ENCODE results near the gene MUC5B. TPM values are rescaled to one million over a fixed set of nuclear protein-coding genes. Genes with fewer than 3 reads are reported as not detected.

MUC5B gene
- total and polyA plus RNA-seq, 2 donors (not counting 1 experiment from before 2014, with no cell fraction given), result not detected

- ChIA-PET POLR2A (no interaction called here), CTCF (no interaction called here)
- Histone ChIP-seq H3K4me3 (ENCODE audit: control extremely low read depth in 1 of 5, extremely low read depth in 1 of 5, insufficient read depth in 1 of 5, low read depth in 2 of 5, low read length in 4 of 5) (no peak overlapping the region), H3K27ac (ENCODE audit: low read length in 2 of 2) (no peak overlapping the region), H3K4me1 (ENCODE audit: control insufficient read depth in 2 of 2, insufficient read depth in 2 of 2, low read length in 2 of 2) (no peaks in the 10 kb centered on the region), H3K4me2 (replicated peaks; ENCODE audit: low read depth, low read length, poor library complexity, severe bottlenecking) (no peak overlapping the region), H4K20me1 (ENCODE audit: control insufficient read depth, insufficient read depth, low read length, poor library complexity, severe bottlenecking) (peaks cover 88% of the 10 kb centered on the region), H3K27me3 (replicated peaks in 1 of 4; ENCODE audit: control extremely low read depth in 1 of 4, control insufficient read depth in 3 of 4, insufficient read depth in 4 of 4, low read length in 3 of 4) (no peaks in the 10 kb centered on the region), H3K9me3 (ENCODE audit: control extremely low read depth in 1 of 3, control insufficient read depth in 2 of 3, insufficient read depth in 1 of 3, low read length in 2 of 3) (peaks cover 0 to 4% (median 0%) of the 10 kb centered on the region in 3 donors), H3K79me2 (ENCODE audit: control insufficient read depth, insufficient read depth, low read length) (peaks cover 86% of the 10 kb centered on the region), H2AFZ (ENCODE audit: insufficient read depth, low read depth, low read length, poor library complexity, severe bottlenecking) (no peak overlapping the region), H3K9ac (ENCODE audit: low read length) (no peak overlapping the region), H3K36me3 (replicated peaks in 1 of 2; ENCODE audit: control extremely low read depth in 1 of 2, control insufficient read depth in 1 of 2, extremely low read depth in 1 of 2, insufficient read depth in 2 of 2, low read length in 1 of 2) (peaks cover 0 to 24% of the 10 kb centered on the region in 2 experiments)
- no peak overlapping the region for H3K27ac Mint-ChIP-seq
- H3K4me3 Mint-ChIP-seq, result no peak overlapping the region
- no peaks in the 10 kb centered on the region for H3K9me3 Mint-ChIP-seq (ENCODE audit: insufficient read depth)
- ATAC-seq (ENCODE audit: low read depth), result no peak
- H3K27me3 Mint-ChIP-seq, result no peaks in the 10 kb centered on the region
- H3K4me1 Mint-ChIP-seq, result peaks cover 5% of the 10 kb centered on the region
- 67% methylated on average over 31 of the region's 31 CpGs for WGBS (ENCODE audit: insufficient coverage)
- TF ChIP-seq EZH2 (IDR thresholded peaks at IDR 0.05; ENCODE audit: borderline replicate concordance, insufficient read depth, low read depth, low read length, poor library complexity, severe bottlenecking) (no peak), CTCF (IDR thresholded peaks at IDR 0.05) (no peak)
- intact Hi-C loops (cut with micrococcal nuclease), result loop anchor here (10.0 kb wide), 1 partner anchor 217 kb away; no protein-coding TSS in a partner anchor
- DNase-seq, result no peak
These were observed 75.0 kb downstream of the MUC5B start for GRCh38 chr11:1297576-1298473.

Data from B cell (primary cell).